ENCODE measurements around the gene SP110.

- TF ChIP-seq GATA3 (IDR thresholded peaks at IDR 0.05; ENCODE audit: low read depth, low read length): no peak
- no peak for TF ChIP-seq GATA2 (IDR thresholded peaks at IDR 0.05; ENCODE audit: low read depth, low read length)
Measured at GRCh38 chr2:230178546-230179485, 41.0 kb downstream of the SP110 start.
